ENCODE measurements around the gene OR2AJ1. TPM values are rescaled to one million over a fixed set of nuclear protein-coding genes. Genes with fewer than 3 reads are reported as not detected.
"Not testable (repeated sequence)": the region's sequence is repeated elsewhere in the genome, so short reads cannot be mapped to it uniquely, and the experiment has no call there.

Gene OR2AJ1
- total RNA-seq: not detected
- long read RNA-seq: 0 reads

GRCh38 chr1:247924868-247925267 lies at the start of gene OR2AJ1:
TSS of gene OR2AJ1 (plus strand) at chr1:247924889. CDS start at chr1:247933769, 8,880 bp downstream.
- intact Hi-C loops (cut with DNase I): no loop called here
- no peak for DNase-seq (ENCODE audit: low spot score)

GRCh38 chr1:247883346-247883745 lies 41.3 kb upstream of the OR2AJ1 start:
- intact Hi-C loops (cut with DNase I): no loop called here
- no peak for DNase-seq (ENCODE audit: low spot score)

DNA sequence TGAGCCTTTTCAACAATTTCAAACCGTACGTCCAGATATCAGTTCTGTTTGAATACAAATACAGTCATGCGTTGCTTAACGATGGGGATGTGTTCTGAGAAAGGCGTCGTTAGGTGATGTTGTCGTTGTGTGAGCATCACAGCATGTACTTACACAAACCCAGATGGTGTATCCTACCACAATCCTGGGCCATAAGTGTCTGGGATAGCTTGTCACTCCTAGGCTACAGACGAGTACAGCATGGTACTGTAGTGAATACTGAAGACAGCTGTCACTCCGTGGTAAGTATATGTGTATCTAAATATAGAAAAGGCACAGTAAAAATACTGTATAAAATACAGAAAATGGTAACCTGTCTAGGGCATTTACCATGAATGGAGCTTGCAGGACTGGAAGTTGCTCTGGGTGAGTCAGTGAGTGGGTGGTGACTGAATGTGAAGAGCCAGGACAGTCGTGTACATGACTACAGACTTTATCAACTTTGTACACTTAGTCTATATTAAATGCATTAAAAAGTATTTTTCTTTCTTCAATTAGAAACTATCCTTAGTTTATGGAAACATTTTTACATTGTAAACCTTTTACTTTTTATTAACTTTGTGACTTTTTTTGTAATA lies 39.8 kb upstream of the OR2AJ1 start:
- DNase-seq (ENCODE audit: low spot score): no peak
- intact Hi-C loops (cut with DNase I): no loop called here

- no peak for DNase-seq (ENCODE audit: low spot score)
- intact Hi-C loops (cut with DNase I): no loop called here
Observed at GRCh38 chr1:247895163-247895637, 29.5 kb upstream of the OR2AJ1 start, which contains the start of gene OR2W3. TSS of gene OR2W3 (plus strand) at chr1:247895587. CDS start at chr1:247895587, 0 bp downstream.

- DNase-seq (ENCODE audit: low spot score): no peak
- intact Hi-C loops (cut with DNase I): no loop called here
Observed at GRCh38 chr1:247895976-247896375, 28.7 kb upstream of the OR2AJ1 start.

GRCh38 chr1:247904122-247904521 lies 20.6 kb upstream of the OR2AJ1 start:
- no peak for DNase-seq (ENCODE audit: low spot score)
- intact Hi-C loops (cut with DNase I): no loop called here

DNA sequence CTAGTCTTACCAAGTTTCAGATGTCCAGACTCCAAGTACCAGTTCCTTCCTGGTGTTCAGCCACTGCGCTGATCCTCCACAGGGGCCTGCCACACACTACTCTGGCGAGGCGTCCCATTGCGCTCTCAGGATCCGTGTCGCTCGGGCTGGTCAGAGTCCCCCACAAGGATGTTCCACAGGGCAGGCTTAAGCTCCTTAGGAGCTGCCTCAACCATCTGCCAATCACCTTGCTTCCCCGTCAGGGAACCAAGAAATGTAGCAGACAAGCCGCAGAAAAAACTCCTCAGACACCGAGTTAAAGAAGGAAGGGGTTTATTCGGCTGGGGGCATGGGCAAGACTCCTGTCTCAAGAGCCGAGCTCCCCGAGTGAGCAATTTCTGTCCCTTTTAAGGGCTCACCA lies 19.5 kb upstream of the OR2AJ1 start:
- intact Hi-C loops (cut with DNase I): no loop called here
- DNase-seq (ENCODE audit: low spot score): no peak

DNA sequence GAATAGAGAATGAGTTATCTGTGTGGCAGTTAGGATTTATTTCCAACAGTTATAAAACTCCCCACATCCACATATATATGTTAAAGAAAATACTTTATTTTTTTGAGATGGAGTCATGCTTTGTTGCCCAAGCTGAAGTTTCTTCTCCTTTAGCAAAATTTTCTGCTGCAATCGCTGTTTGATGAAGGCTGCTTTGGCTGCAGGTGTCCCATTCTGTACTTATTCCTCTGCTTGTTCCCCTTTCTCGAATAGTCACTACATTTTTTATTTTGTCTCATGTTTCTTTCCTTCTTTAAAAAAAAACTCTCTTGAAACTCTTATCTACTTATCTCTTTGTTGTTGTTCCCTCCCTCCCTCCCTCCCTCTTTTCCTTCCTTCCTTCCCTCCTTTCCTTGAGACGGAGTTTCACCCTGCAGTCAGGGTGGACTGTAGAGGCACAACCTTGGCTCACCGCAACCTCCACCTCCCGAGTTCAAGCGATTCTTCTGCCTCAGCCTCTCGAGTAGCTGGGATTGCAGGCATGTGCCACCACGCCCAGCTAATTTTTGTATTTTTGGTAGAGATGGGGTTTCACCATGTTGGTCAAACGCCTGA lies 18.7 kb upstream of the OR2AJ1 start:
- intact Hi-C loops (cut with DNase I): no loop called here
- no peak for DNase-seq (ENCODE audit: low spot score)

GRCh38 chr1:247906504-247907047 lies 18.1 kb upstream of the OR2AJ1 start:
- intact Hi-C loops (cut with DNase I): no loop called here
- no peak for DNase-seq (ENCODE audit: low spot score)

- intact Hi-C loops (cut with DNase I): no loop called here
- no peak for DNase-seq (ENCODE audit: low spot score)
Observed at GRCh38 chr1:247908766-247909165, 15.9 kb upstream of the OR2AJ1 start.

GRCh38 chr1:247913786-247914185 lies 10.9 kb upstream of the OR2AJ1 start:
- no peak for DNase-seq (ENCODE audit: low spot score)
- intact Hi-C loops (cut with DNase I): no loop called here

- intact Hi-C loops (cut with DNase I): no loop called here
- DNase-seq (ENCODE audit: low spot score): no peak
Observed at GRCh38 chr1:247914941-247915662, 9.6 kb upstream of the OR2AJ1 start.

DNA sequence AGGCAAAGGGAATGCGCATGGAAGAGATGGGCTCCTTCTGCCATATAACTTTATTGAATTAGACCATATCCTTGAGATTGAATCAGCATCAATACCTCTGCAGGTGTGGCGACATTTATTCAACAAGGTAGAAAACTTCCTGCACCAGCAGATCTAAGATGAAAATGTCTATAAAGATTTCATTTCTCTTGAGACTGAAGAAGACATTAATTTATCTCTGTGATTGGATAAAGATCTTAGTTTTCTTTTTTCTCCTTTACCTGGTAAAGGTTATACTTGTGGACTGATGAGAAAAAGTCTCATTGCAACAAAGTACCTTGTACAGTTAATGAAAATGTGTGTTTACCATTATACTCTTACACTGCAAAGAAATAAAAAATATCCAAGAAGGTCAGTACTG lies 4.7 kb upstream of the OR2AJ1 start, which contains the start of gene OR2T8:
TSS of gene OR2T8 (plus strand) at position 301 of the 400 bp plus-strand sequence. CDS start 766 bp downstream, outside the sequence.
- intact Hi-C loops (cut with DNase I): no loop called here
- DNase-seq (ENCODE audit: low spot score): no peak

DNA sequence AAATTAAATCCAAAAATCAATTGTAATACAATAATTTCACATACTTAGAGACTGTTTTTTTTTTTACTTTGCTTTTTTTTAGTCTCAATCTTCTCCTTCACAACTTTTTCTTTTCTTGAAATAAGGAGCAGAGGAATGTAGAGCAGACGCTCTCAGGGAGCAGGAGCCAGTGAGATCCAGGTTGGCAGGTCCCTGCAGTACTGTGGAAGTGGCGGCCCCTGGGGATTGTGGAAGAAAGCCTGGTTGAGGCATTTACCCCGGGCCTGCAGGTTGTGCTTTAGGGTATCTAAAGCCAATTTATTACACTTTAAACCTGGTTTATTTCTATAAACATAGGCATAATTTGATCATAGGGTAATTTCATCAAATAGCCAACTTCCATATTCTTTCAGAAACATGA lies 748 bp upstream of the OR2AJ1 start:
- no peak for DNase-seq (ENCODE audit: low spot score)
- intact Hi-C loops (cut with DNase I): no loop called here

GRCh38 chr1:247933989-247934388 lies 9.3 kb downstream of the OR2AJ1 start:
- no peak for DNase-seq (ENCODE audit: low spot score)
- intact Hi-C loops (cut with DNase I): no loop called here

DNA sequence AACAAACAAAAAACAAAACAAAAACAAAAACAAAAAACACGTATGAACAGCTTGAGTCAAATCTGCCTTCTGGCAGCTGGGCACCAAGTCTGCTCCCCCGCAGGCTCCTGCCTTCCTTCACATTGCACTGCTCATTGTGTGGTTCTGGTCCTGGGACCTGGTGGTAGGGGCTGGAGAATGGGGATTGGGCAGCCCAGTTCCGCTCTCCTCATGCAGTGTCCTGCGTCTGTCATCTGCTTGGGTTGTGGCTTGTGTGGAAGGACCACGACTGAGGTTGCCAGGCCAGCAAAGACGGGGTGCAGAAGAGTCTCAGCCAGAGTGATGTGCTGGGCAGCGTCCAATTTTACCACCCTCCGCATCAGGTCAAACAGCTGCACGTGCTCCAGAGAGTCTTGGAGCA lies 11.1 kb downstream of the OR2AJ1 start:
- intact Hi-C loops (cut with DNase I): no loop called here
- DNase-seq (ENCODE audit: low spot score): no peak

DNA sequence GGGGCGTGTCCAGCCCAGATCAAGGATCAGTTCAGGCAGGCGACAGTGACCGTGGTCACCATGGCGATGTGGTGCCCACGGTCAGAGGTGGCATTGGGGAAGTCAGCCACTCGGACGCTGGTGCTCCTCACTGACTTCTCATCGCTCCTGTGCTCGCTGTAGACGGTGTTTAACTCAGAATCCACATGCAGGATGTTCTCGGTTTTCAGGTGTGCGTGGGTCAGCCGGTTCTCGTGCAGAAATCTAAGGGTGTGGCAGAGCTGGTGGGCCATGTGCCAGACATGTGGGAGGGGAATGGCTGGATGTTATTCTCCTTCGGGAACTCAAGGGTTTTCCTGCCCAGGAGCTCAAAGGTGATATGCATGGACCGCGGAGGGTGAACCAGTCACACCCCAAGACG lies 11.7 kb downstream of the OR2AJ1 start:
- intact Hi-C loops (cut with DNase I): no loop called here
- DNase-seq (ENCODE audit: low spot score): no peak

DNA sequence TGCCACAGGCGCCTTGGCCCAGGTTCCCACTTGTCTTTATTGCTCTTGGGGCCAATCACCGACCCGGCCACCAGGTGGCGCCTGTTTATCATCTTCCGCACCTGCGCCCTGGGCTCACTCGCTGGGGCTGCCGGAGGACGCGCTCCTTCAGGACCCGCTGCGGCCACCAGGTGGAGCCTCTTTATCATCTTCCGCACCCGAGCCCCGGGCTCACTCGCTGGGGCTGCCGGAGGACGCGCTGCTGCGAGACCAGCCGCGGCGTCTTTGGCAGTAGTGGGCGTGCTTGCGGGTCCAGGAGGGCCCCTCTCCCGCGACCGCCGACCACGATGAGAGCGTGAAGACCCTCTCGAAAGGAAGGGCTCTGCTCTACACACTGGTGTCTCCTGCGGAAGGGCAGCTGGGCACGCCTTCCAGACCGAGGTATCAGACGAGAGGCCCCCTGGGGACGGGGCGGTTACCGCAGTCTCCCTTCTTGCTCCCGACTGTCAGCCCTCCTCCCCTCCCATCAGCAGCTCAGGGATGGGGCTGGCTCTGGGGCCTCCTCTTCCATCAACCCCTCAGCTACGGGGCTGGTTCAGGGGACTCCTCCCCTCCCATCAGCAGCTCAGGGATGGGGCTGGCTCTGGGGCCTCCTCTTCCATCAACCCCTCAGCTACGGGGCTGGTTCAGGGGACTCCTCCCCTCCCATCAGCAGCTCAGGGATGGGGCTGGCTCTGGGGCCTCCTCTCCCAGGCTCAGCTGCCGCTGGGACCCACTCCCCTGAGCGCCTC lies 12.5 kb downstream of the OR2AJ1 start:
- peak; percentile 78 for DNase-seq (ENCODE audit: low spot score)
- intact Hi-C loops (cut with DNase I): not testable (repeated sequence)

- no peak for DNase-seq (ENCODE audit: low spot score)
- intact Hi-C loops (cut with DNase I): no loop called here
Observed at GRCh38 chr1:247942624-247943023, 17.9 kb downstream of the OR2AJ1 start.

GRCh38 chr1:247948558-247948957 lies 23.9 kb downstream of the OR2AJ1 start, which contains the start of gene OR2L8:
TSS of gene OR2L8 (plus strand) at chr1:247948858. CDS start at chr1:247948858, 0 bp downstream.
- intact Hi-C loops (cut with DNase I): no loop called here
- DNase-seq (ENCODE audit: low spot score): no peak
